HG03196 (cell line): ENCODE results near the gene FOXO4.

Experiments
- ATAC-seq: cut with Tn5 transposase; IDR thresholded peaks from one replicate; pipeline ENCODE4 v1.9.1; 2021; ENCODE audit not compliant: unreplicated experiment

Gene FOXO4

DNA sequence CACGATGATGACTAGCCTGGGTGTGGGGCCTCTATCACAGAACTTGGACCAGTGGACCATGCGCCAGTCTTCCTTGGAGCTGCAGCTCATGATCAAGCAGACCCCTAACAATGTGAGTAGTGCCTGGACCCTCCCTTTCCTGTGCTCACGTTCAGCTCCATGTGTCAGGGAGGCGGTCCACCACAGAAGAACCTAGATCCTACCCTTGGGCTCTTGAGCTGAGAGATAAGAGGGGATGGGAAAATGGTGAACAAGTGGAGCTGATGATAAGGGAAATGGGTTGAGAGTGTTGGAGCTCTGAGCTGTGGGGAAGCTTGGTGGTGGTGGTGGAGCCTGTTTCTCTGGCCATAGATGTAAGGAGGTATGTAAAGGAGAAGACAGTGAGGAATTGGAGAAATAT is 35.9 kb downstream of the FOXO4 start:
- no peak for ATAC-seq

DNA sequence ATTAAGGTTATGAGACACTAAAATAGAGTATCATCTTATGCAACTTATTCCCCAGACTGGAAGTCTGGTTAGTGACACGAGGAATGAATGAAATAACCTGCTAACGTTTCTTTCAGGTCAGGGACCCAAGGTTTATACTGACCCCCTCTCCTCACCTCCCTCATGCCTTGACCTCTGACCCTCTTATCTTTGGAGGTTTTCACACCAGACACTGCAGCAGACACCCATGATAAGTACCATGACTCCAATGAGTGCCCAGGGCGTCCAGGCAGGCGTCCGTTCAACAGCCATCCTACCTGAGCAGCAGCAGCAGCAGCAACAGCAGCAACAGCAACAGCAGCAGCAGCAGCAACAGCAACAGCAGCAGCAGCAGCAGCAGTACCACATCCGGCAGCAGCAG is 44.8 kb downstream of the FOXO4 start:
- no peak for ATAC-seq

DNA sequence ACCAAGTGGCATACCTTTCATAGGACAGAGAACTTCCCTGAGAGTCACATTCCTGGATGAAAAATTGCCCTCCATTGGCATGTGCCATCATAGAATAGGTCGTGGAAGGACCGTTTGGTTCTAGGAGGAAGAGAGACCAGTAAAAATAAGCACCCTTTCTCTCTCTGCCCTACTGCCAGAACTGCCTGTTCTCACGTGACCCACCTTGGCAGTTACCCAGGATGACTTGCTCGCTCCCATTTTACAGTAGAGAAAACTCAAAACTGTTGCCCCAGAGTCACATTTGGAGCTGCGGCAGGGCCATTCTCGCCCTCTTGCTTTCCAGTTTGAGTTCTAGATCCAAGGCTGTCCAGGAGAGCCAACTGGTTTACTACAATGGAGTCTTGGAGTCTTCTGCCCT is 47.9 kb downstream of the FOXO4 start:
- no peak for ATAC-seq

DNA sequence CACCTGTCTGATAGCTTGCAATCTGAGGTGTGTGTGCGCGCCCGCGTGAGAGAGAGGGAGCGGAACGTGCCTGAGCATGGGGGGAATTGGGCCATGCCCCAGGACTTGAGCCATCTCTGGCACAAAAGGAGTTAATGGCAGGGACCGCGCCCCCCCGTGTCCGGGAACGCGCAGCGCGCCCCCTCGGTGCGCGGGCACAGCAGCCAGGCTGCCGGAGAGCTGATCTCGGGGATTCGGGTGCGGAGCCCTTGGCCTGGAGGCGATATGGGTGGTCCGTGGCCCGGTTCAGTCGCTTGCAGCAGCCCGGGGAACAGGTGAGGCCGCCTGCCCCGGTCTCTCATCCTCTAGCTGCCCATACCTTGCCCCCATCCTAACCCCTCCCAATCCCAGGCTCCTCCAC is 49.0 kb downstream of the FOXO4 start, which contains the start of gene NLGN3:
NLGN3 (plus strand) TSS at position 191 of the 400 bp plus-strand sequence. CDS start 2,909 bp downstream, outside the sequence.
- no peak for ATAC-seq

DNA sequence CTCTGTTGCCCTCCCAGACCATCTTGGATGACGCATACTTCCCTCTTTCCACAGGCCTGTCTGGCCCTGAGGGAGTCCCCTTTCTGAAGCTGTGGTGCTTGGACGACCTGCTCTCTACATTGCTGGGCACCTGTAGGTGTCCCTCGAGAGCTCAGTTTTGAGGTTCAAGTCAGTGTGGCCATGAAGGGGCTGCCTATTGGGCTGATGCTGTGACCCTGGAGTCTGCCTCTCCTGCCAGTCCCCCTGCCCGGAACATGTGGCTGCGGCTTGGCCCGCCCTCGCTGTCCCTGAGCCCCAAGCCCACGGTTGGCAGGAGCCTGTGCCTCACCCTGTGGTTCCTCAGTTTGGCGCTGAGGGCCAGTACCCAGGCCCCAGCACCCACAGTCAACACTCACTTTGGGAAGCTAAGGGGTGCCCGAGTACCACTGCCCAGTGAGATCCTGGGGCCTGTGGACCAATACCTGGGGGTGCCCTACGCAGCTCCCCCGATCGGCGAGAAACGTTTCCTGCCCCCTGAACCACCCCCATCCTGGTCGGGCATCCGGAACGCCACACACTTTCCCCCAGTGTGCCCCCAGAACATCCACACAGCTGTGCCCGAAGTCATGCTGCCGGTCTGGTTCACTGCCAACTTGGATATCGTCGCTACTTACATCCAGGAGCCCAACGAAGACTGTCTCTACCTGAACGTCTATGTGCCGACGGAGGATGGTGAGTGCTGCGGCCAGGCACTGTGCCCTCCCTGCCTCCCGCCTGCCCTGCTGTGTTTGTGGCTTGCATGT is 52.0 kb downstream of the FOXO4 start:
- ATAC-seq, result no peak

DNA sequence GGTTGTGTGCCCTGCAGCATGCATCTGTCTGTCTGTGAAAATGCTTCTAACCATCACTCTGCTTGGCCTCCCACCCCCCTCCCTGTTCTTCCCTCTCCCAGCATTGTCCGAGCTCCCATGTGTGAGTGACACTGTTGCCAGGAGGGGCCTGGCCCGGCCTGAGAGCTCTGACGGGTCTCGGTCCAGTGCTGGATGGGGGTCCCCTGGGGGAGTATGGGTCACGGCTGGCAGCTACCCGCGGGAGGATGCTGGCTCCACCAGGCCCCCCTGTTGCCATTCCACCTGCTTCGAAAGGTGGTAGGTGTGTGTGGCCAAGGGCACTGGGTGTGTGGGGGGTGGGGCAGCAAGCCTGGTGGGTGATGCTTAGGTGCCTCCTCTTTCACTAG is 52.6 kb downstream of the FOXO4 start:
- no peak for ATAC-seq

DNA sequence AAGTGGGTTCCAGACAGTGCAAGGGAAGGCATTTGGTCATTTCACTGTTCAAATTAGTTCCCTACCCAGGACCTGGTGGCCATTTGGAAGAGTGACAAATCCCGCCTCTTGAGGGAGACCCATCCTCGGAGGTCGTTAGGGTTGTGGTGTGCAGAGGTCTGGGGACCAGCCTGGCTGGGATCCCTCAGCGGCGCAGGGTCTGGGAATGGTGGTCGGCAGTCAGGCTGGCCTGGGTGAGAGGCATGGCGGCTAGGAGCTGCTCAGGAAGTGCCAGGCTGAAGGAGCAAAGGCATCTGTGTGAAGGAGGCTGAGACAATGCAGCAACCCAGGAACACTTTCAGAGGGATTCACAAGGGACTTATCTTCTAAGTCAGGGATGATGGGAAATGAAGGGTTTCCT is 55.7 kb downstream of the FOXO4 start:
- no peak for ATAC-seq
